RCC 7860 (cell line): Measurements from ENCODE around the gene ADAP1.
"Not testable (repeated sequence)": the region's sequence is repeated elsewhere in the genome, so short reads cannot be mapped to it uniquely, and the experiment has no call there.

ENCODE experiments used
- DNase-seq: peaks from one replicate; pipeline ENCODE4 v3.0.0-alpha.2; 2015; ENCODE audit warnings: low spot score
- FAIRE-seq: peaks from 2 replicates; lab custom pipeline; 2012; peaks lifted over from hg19 to GRCh38; lab: Jason Lieb, UNC

ADAP1 gene

DNA sequence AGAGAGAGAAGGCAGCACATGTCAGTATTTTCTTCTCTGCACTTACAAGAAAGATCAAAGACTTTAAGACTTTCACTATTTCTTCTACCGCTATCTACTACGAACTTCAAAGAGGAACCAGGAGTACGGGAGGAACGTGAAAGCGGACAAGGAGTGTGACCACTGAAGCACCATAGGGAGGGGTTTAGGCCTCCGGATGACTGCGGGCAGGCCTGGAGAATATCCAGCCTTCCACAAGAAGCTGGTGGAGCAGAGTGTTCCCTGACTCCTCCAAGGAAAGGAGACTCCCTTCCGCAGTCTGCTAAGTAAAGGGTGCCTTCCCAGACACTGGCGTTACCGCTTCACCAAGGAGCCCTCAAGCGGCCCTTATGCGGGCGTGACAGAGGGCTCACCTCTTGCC is 6.5 kb upstream of the ADAP1 start:
- not testable (repeated sequence) for DNase-seq, FAIRE-seq

DNA sequence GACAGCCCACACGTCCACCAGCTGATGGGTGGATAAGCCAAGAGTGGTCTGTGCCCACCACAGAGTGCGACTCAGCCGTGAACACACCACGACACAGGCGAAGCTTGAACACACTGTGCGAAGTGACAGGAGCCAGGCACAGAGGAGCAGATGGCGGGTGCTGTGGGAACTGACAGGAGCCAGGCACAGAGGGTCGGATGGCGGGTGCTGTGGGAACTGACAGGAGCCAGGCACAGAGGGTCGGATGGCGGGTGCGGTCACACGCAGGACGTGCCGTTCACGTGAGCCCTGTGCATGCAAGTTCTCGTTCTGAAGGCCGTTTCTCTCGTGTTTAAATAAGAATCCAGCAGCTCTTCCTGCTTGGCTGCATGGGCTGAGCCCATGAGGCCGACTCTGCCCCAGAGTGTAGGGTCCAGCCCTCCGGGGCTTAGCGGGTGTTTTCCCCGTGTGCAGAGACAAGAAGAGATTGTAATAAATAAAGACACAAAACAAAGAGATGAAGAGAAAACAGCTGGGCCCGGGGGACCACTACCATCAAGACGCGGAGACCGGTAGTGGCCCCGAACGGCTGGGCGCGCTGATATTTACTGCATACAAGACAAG is 5.9 kb upstream of the ADAP1 start:
- DNase-seq: no peak
- no peak for FAIRE-seq

DNA sequence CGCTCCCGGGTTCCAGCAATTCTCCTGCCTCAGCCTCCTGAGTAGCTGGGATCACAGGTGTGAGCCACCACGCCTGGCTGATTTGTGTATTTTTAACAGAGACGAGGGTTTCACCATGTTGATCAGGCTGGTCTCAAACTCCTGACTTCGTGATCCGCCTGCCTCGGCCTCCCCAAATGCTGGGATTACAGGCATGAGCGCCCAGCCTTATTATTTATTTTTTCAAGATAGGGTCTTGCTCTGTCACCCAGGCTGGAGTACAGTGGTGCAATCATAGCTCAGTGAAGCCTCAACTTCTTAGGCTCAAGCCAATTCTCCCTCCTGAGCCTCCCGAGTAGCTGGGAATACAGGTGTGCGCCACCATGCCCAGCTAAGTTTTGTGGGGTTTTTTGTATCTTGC is 5.3 kb upstream of the ADAP1 start:
- not testable (repeated sequence) for FAIRE-seq, DNase-seq

DNA sequence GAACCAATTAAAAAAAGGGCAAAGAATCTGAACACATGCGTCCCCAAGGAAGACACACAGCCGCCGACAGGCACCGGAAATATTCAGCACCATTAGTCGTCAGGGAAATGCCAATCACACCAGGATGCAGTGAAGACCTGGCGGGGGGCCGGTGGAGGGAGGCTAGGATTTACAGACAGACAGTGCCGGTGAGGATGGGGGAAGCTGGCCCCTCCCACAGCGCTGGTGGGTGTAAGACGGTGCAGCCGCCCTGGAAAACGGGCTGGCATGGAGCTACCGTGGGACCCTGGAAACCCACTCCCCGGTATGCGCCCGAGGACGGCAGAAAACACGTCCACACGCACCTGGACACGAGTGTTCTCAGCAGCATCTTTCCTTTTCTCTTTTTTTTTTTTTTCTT is 4.8 kb upstream of the ADAP1 start:
- FAIRE-seq: no peak
- DNase-seq: no peak

DNA sequence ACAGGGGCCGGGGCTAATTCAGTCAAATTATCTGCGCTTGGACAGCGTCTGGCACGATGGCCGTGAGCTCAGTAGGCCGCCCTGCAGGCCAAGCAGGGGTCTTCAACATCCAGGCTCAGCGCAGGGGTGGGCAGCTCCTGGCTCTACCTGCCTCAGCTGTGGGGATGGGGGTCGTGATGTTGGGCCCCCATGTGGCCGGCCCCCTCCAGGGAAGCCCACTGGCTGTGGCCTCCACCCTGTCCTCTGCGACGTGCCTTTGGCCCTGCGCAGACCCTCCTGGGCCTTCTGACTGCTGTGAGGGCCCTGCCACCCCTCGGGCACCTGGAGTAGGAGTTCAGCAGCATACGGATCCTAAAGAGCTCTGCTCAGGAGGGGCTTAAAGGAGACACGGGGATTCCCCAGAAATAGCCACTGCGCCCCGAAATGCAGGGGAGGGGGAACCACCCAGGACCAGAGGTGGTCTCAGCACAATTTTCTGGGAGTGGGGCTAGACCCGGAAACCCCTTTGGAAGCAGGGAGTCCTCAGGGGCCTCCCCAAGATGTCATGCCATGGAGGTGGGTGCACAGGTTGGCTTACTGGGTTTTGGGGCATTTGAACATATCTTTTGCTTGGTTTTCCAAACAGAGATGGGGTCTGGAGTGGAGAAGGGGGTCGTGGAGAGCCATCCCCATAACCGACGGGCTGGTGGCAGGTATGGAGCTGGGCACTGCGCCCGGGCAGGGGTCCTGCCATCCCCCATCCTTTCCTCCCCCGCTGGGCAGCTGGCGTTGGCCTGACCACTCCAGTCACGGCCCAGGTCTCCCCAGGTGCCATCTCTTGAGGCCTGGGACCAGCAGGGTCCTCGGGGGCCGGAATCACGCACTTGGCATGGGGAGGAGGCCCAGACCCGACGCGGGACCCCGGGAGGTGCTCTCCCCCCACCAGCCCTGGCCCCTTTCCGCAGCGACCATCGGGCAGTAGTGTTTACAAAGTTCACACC is 4.0 kb upstream of the ADAP1 start:
- FAIRE-seq (no peak), DNase-seq (no peak)

DNA sequence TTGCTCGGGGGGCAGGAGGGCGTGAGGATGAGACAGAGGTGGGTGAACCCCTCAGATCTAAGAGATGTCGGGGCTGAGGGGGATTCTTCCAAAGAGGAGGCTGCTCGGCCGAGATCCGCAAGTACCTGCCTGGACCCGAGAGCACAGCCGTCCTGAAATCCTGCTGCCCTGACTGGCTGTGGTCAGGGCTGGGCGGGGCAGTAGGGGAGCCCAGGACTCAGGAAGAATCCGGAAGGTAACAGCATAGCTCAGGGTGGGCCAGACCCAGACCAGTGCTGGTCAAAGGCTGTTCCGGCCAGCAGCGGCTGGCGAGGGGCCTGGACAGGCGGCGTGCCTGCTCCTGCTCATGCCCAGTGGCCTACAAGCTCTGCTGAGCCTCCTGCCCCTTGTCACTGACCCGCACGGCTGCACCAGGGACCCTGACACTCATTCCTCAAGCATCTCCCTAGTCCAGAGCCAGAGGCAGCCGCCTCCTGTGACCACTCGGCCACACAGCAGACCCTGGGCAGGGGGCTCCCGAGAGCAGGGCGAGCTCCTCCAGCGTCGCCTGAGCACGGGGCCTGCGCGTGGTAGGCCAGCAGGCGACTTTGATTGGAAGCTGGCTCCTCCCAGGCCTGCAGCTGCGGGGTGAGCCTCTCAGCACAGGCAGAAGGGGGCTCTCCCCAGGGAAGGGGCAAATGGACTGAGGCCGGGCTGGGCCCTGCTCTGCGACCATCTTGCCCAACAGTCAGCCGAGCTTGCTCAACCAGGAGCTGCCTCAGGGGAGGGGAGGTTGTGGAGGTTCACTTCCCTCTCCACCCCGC is 3.1 kb upstream of the ADAP1 start:
- no peak for FAIRE-seq
- DNase-seq: no peak

DNA sequence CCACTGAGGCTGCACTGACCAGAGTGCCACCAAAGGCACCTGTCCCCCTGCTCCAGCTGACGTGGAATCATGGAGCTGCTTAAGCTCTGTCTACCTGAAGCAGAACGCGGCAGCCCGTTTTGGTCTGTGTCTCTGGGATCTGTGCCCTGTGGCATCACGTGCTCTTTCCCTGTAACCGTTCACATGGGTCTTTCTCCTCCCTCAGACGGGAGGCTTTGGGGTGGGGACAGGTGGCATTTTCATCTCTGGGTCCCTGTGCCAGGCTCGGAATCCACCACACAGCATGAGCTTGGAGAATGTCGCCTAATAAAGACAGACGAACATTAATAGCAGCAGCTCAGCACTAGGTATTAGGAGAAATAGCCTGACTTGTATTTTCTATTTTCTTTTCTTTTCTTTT is 1.6 kb upstream of the ADAP1 start:
- no peak for DNase-seq

DNA sequence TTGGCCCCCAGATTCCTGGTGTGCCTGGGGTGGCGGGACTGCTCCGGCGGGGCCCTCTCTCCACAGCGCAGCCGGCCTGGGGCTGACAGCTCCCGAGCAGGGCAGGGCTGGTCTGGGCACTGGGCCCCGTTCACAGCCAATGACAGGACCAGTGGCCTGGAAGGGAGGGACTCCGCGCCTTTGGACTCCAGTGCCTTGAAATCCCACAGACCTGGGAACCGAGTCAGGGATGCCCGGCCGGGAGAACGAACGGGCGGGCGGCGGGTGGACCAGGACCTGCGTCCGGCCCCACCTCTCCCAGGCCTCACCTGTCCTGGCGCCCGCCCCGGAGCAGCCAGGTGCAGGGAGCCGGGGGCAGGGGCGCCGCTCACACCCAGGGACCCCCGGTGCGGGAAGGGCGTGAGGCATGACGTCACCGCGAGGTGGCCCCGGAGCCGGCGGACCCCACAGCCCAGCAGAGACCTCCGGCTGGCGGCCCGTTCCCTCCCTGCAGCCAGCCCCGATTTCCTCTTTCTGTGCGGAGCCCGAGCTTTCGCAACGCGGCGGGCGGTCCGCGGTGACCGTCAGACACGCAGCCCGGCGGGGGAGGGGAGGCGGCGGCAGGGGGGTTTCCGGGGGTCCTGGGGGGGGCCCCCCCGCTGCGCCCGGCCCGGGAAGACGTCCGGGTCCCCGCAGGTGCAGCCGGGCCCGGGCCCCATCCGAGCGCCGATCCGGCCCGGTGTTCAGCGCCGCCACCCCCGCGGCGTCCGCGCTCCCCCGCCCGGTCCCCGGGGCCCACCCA is 743 bp downstream of the ADAP1 start:
- no peak for FAIRE-seq
- no peak for DNase-seq

More for the DNA sequence above, 1.6 kb upstream of the ADAP1 start:
- FAIRE-seq: no peak

DNA sequence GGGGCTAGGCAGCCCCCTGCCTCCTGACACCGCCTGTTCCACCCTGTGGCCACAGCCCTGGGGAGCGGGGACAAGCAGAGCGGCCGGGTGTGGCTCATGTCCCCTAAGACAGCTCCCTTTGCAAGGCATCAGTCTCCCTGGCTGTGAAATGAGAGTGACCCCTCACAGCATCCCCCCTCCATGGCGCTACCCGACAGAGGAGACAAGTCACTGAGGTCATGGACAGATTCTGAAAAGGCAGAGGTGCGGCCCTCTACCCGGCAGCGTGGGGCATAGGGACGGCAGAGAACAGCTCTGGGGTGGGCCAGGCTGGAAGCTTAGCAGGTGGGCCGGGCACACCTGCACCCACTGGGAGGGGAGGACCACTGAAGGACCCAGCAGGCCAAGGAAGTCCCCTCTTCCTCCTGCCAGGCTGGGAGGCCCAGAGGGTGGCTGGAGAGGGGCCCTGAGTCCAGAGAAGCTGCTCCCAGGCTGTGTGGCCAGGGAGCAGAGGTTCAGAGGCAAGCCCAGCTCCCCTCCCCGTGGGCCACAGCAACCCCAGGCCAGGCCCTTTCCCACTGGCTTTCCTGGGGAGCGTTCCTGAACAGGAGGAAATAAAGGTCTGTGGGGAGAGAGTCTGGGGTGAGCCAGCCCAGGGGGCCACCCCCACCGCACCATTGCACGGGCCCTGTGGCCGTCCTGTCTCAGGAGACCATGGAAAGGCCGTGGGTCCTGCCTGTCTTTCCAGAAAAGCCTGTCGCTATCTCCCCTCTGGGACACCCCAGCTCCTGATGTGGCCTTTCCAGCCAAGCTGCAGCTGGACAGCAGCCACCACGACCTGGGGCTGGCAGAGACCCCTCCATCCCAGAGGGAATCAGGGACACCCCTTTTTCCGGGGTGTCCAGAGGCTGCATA is 1.7 kb downstream of the ADAP1 start:
- FAIRE-seq (no peak), DNase-seq (no peak)

DNA sequence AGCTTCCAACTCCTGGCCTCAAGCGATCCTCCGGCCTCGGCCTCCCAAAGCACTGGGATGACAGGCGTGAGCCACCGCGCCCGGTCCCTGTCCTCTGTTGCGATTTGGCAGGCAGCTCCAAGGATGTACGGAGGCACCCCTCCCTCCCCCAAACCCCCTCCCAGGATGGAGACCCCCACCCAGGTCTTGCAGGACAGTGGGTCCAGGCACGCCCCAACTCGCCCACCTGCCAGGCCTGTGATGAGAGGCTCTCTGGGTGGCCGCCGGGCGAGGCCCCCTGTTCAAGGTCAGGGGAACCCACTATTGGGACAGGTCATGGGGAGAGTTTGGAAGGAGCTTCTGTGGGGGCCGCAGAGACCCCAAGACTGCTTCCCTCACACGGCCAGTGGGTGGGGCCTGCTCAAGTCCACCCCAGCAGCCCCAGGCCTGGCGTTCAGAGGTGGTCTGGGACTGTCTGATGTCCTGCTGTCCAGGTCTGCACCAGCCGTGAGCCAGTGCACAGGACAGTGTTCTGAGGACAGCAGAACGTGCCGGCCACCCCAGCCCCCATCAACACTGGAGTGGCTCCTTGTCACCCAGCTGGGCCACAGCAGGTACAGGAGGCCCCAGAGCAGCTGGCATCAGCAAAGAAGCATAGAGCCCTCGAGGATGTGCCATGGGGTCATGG is 2.5 kb downstream of the ADAP1 start:
- DNase-seq (no peak), FAIRE-seq (no peak)

DNA sequence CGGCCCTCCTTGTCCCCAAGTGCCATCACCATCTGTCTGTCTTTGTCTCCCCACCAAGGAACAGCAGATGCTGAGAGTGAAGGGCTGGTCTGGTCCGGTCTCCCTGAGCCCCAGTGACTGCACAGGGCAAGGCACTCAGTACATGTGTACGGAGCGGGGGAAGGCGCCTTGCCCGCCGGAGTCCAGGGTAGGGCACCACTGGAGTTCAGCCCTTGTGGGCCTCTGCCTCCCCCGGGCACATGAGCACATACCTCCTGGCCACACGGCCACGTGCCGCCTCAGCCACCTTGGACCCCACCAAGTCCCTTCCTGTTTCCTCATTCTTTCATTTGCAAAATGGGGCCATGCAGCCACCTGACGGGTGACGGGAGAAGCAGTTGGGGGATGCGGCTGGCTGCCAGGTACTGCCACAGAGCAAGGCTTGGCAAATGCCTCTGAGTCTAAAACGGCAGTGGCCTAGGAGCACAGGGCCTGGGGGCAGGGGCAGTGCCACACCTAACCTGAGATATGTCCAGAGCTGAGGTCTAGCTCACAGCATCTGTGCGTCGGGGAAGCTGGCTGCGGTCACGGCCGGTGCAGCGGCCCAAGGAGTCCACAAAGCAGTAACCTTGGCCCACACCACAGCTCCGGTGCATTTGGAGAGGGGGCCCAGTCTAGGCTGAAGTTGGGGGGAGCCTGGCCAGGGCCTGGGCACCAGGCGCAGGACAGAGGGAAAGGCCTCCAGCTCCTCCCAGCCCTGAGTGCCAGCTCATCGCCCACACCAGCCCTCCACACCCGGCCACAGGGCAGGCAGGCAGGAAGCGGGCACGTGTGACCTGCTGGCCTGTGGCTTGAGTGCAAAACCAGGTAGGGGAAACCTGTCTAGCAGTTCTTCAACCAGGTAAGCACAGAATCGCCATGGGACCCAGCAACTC is 5.2 kb downstream of the ADAP1 start:
- DNase-seq (no peak), FAIRE-seq (no peak)

DNA sequence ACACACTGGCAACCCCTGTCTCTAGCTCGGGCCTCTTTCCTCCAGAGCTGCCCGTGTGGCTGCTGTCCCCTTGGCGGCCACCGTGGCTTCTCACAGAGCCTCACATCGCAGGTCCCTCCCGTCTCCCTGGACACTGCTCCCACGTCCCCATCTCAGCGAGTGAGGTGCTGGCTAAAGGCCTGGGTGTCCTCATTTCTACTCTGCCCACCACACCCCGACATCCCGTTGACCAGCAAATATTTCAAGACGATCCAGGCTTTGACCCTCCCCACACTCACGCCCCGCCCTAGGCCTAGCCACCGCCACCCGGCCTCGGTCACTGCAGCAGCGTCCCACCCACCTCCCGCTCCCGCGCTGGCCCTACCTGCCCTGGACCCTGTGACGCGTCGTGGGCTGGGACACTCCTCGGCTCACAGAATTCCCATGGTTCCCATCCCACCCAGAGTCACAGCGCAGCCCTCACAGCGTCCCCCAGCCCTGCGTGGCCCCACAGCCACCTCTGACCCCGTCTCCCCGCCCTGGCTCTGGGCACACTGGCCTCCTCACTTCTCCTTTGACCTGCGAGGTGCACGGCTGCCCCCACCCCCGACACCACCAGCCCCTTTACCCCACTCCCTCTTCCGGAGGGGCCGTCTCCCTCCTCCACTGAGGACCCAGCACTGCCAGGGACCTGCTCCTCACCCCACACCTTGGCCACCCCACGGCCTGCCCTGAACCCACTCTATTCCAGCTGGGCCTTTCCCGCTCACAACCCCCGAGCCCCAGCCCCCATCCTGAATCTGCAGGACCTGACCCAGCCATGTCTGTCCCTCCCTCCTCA is 6.9 kb downstream of the ADAP1 start:
- FAIRE-seq: no peak
- no peak for DNase-seq

DNA sequence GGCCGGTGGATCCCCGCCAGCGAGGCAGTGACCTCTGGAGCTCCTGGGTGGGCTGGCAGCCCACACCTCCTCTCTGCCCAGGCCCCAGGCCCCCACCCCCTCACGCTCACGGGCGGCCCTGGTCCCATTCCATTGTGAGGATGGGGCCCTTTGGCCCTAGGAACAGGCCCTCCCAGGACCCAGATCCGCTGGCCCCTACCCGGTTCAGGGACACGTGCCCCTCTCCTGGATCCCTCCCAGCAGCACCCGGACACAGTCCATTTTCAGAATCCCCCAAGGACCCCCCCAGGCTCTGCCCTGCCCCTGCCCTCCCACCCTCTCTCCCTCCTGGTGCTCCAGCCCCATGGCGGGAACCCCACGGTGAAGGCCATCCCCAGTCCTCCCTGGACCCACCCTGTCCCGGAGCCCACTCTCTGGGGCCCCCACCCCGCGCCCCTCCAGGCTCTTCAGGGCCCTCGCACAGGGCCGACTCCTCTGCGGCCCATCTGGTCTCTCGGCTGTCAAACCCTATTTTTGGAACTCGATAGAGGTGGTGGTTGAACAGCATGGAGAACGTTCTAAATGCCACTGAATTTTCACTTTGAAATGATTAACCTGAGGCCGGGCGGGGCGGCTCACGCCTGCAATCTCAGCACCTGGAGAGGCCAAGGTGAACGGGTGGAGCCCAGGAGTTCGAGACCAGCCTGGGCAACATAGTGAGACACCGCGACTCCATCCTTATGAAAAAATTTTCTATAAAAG is 8.1 kb downstream of the ADAP1 start:
- FAIRE-seq (no peak), DNase-seq (no peak)

DNA sequence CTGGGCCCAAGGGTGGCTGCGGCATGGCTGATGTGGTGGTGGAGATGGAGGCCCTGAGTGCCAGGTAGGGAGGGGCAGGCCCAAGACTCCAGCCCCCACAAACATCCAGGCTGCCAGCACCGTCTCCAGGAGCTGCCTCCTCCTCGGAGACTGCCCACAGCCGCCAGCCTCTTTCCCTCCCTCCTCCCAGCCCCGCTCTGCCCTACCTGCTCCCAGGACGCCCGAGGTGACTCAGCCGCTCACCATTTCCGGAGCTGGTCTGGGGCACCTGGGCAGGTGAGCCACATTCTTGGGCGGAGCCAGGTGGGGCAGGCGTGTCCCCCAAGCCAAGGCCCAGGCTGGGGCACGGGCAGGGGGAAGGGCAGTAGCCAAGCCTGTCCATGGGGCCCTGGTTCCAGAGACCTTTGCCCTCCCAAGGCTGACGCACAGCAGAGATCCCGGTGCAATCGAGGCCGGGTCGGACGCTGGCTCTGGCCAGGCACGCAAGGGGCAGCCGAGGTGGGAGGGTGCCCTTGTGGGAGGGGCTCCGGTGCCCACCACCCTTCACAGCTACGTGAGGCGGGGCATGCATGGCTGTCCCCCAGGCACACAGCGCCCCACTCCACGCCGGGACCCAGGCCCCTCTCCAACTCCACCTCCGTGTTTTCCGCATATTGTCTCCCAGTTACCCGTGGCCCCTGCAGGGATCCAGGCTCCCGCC is 8.8 kb downstream of the ADAP1 start:
- DNase-seq (no peak), FAIRE-seq (no peak)

DNA sequence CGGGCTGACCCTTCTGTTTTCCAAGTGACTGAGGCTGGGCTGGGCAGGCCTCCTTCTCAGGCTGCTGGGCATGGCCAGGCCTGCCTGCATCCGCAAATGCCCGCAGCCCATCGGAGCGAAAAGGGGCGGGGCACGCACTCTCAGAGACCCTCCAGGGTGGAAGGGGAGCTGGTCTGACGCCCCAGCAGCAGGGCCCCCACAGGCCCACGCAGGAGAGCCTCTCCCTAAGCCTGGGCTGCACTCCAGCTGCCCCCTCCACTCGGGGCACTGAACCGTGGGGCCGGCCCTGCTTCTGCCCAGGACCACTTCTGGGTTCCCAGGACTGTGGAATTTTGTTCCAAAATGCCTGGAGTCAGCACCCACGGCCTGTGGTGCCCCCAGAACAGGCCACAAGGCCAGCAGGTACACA is 9.3 kb downstream of the ADAP1 start:
- DNase-seq: no peak
- no peak for FAIRE-seq

DNA sequence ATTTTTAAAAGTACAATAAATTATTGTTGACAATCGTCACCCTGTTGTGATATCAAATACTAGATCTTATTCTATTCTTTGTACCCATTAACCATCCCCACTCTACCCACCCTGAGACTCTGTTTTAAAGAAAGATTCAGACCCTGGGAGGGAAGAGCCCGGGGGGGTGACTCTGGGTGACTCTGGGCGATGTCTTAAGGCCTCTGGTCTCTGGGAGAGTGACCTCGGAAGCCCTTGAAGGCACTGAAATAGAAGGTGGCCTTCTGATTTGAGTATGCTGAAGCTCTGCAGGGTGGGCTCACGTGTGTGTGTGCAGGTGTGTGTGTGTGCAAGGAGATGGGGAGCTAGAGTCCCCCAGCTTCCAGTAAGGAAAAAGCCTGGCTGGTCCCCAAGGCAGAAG is 9.7 kb downstream of the ADAP1 start:
- DNase-seq (no peak), FAIRE-seq (no peak)
